Measurements from ENCODE around the gene KRTAP10-3.

KRTAP10-3 gene

DNA sequence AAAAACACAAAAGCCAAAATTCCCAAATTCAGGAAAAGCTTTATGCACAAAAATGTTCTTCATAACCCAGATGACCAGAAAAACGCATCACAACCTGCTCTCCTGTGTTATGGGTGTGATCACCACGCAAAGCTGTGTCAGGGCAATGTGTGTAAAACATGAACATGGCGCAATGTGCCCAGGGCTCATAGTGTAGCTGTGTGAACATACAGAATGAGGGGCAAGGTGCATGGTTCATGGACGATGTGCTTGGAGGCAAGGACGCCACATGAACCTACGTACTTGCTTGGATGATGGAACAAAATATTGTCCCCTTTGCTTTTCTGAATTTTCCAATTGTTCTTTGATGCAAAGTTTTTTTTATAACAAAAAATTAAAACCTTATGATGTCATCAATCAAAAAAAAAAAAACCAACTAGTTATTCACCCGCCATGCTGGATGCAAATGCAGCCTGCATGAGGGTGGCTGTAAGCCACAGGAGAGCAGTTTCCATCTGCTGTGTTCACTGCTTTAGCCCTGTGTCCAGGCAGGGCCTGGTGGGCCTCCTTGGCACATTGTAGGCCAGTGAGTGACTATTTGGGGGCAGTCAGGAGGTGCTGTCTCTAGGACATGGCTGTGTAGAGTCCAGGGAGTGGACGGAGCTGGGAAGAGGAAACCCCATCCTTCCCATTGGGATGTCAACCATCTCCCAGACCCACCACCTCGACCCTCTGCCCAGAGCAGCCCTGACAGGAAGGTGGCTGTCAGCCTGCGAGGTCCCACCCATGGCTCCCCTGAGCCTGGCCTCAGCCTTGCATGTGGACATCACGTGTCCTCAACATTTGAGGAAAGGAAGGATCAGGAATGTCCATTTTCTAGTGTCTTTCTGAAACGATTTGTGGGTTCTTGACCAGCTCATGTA lies 32.2 kb downstream of the KRTAP10-3 start:
- no peaks in the 10 kb centered on the region for H3K4me1 ChIP-seq (ENCODE audit: control insufficient read depth in 2 of 2, insufficient read depth in 1 of 2, low read depth in 1 of 2, low read length in 2 of 2)
- H2BK120ac ChIP-seq (ENCODE audit: low read depth, low read length), result no peak overlapping the region
- peaks cover 0 to 7% (median 0%) of the 10 kb centered on the region in 3 experiments for H3K27me3 ChIP-seq (ENCODE audit: control insufficient read depth in 3 of 3, insufficient read depth in 3 of 3, low read depth in 1 of 3, low read length in 3 of 3)
- H3K4me2 ChIP-seq (ENCODE audit: insufficient read depth, low read length, poor library complexity, severe bottlenecking), result no peak overlapping the region
- no peak overlapping the region for H3K4me3 ChIP-seq (ENCODE audit: low read length in 2 of 2)
- no peak overlapping the region for H3K4ac ChIP-seq (ENCODE audit: low read length)
- H3K27ac ChIP-seq (replicated peaks; ENCODE audit: low read length), result no peak overlapping the region
- H4K8ac ChIP-seq (ENCODE audit: low read depth, low read length), result no peak overlapping the region
- no peaks in the 10 kb centered on the region for H3K36me3 ChIP-seq (replicated peaks in 1 of 2; ENCODE audit: control insufficient read depth in 2 of 2, insufficient read depth in 2 of 2, low read length in 2 of 2)
- H3K14ac ChIP-seq (ENCODE audit: low read length), result no peak overlapping the region
- peak overlapping the region; percentile 1 for H3K18ac ChIP-seq (ENCODE audit: low read length)
- H4K91ac ChIP-seq (ENCODE audit: low read depth, low read length, poor library complexity), result no peak overlapping the region
- peaks cover 0 to 6% of the 10 kb centered on the region in 2 donors for H3K9me3 ChIP-seq (replicated peaks in 1 of 2; ENCODE audit: control insufficient read depth in 2 of 2, insufficient read depth in 1 of 2, low read depth in 1 of 2, low read length in 2 of 2)
- H3K79me1 ChIP-seq (ENCODE audit: low read depth, low read length), result no peaks in the 10 kb centered on the region
- H2AFZ ChIP-seq (ENCODE audit: low read length), result no peak overlapping the region
- no CpG with 5 or more reads among the region's 12 CpGs for WGBS, 2 donors (ENCODE audit: extremely low coverage in 2 of 2, insufficient read length in 2 of 2, insufficient replicate concordance in 1 of 2)
- no peak overlapping the region for H2BK12ac ChIP-seq (ENCODE audit: low read length)
- H2BK5ac ChIP-seq (ENCODE audit: low read length), result no peak overlapping the region
- H3K9ac ChIP-seq (ENCODE audit: low read depth, low read length, poor library complexity), result no peak overlapping the region
- no peak overlapping the region for H2BK15ac ChIP-seq (ENCODE audit: low read length)
- DNase-seq (ENCODE audit: low spot score), result no peak
- no peak overlapping the region for H3K23ac ChIP-seq (ENCODE audit: low read depth, low read length, poor library complexity)
- no peak overlapping the region for H2AK5ac ChIP-seq (ENCODE audit: low read depth, low read length)

DNA sequence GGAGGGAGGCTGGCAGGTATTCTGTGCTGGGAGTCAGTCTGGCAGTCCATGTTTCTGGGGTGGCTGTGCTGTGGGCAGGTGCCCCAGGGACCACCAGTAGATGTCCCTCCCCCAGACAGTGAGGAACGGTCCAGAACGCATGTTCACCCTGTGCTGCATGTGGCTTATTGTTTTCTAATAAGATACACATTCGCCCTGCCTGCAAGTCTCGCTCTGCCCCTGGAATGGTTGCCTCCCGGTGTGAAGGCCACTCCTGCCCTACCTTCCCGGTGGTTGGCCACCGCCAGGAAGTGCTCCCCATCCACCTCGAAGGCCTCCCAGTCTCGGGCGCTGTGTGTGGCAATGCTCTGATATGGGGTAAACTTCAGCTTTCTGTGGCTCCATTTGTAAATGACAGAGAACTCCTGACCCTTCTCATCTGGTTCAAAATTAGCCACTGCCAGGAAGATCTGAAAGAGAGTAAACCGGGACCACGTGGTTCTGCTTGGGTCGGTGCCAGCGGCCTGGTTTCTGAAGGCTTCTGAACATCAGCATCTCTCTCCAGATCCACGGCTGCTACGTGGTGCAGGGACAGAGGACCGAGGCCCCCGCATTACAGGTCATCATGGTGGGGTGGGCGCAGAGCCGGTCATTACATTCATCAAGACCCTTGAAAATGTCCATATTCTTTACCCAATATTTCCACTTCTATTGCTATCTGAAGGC lies 33.1 kb downstream of the KRTAP10-3 start:
- Histone ChIP-seq H3K18ac (ENCODE audit: low read length) (peak overlapping the region; percentile 48), H4K91ac (ENCODE audit: low read depth, low read length, poor library complexity) (no peak overlapping the region), H2BK5ac (ENCODE audit: low read length) (no peak overlapping the region), H3K4ac (ENCODE audit: low read length) (no peak overlapping the region), H3K4me1 (ENCODE audit: control insufficient read depth in 2 of 2, insufficient read depth in 1 of 2, low read depth in 1 of 2, low read length in 2 of 2) (no peaks in the 10 kb centered on the region), H2AFZ (ENCODE audit: low read length) (no peak overlapping the region), H2AK5ac (ENCODE audit: low read depth, low read length) (peak overlapping the region; percentile 30), H3K36me3 (replicated peaks in 1 of 2; ENCODE audit: control insufficient read depth in 2 of 2, insufficient read depth in 2 of 2, low read length in 2 of 2) (no peaks in the 10 kb centered on the region), H4K8ac (ENCODE audit: low read depth, low read length) (peak overlapping the region; percentile 98), H3K14ac (ENCODE audit: low read length) (no peak overlapping the region), H3K4me3 (ENCODE audit: low read length in 2 of 2) (no peak overlapping the region), H3K4me2 (ENCODE audit: insufficient read depth, low read length, poor library complexity, severe bottlenecking) (no peak overlapping the region), H2BK15ac (ENCODE audit: low read length) (peak overlapping the region; percentile 52), H3K23ac (ENCODE audit: low read depth, low read length, poor library complexity) (peak overlapping the region; percentile 14), H2BK120ac (ENCODE audit: low read depth, low read length) (no peak overlapping the region), H3K9ac (ENCODE audit: low read depth, low read length, poor library complexity) (peak overlapping the region; percentile 10), H2BK12ac (ENCODE audit: low read length) (no peak overlapping the region), H3K27me3 (ENCODE audit: control insufficient read depth in 3 of 3, insufficient read depth in 3 of 3, low read depth in 1 of 3, low read length in 3 of 3) (no peaks in the 10 kb centered on the region), H3K27ac (replicated peaks; ENCODE audit: low read length) (no peak overlapping the region), H3K9me3 (replicated peaks in 1 of 2; ENCODE audit: control insufficient read depth in 2 of 2, insufficient read depth in 1 of 2, low read depth in 1 of 2, low read length in 2 of 2) (peaks cover 0 to 6% of the 10 kb centered on the region in 2 donors), H3K79me1 (ENCODE audit: low read depth, low read length) (no peaks in the 10 kb centered on the region)
- WGBS, 2 donors (ENCODE audit: extremely low coverage in 2 of 2, insufficient read length in 2 of 2, insufficient replicate concordance in 1 of 2), result no CpG with 5 or more reads among the region's 20 CpGs
- DNase-seq (ENCODE audit: low spot score), result no peak

GRCh38 chr21:44524414-44525371 lies 33.9 kb downstream of the KRTAP10-3 start:
- WGBS, 2 donors (ENCODE audit: extremely low coverage in 2 of 2, insufficient read length in 2 of 2, insufficient replicate concordance in 1 of 2), result no CpG with 5 or more reads among the region's 2 CpGs
- Histone ChIP-seq H3K18ac (ENCODE audit: low read length) (no peak overlapping the region), H3K4me1 (ENCODE audit: control insufficient read depth in 2 of 2, insufficient read depth in 1 of 2, low read depth in 1 of 2, low read length in 2 of 2) (no peaks in the 10 kb centered on the region), H2BK5ac (ENCODE audit: low read length) (no peak overlapping the region), H3K4me2 (ENCODE audit: insufficient read depth, low read length, poor library complexity, severe bottlenecking) (no peak overlapping the region), H2AK5ac (ENCODE audit: low read depth, low read length) (no peak overlapping the region), H3K79me1 (ENCODE audit: low read depth, low read length) (no peaks in the 10 kb centered on the region), H3K4ac (ENCODE audit: low read length) (no peak overlapping the region), H3K27ac (replicated peaks; ENCODE audit: low read length) (no peak overlapping the region), H2AFZ (ENCODE audit: low read length) (no peak overlapping the region), H3K9me3 (replicated peaks in 1 of 2; ENCODE audit: control insufficient read depth in 2 of 2, insufficient read depth in 1 of 2, low read depth in 1 of 2, low read length in 2 of 2) (peaks cover 0 to 6% of the 10 kb centered on the region in 2 donors), H2BK15ac (ENCODE audit: low read length) (no peak overlapping the region), H3K4me3 (ENCODE audit: low read length in 2 of 2) (peak overlapping the region in 1 of 2 donors; percentile 25), H3K23ac (ENCODE audit: low read depth, low read length, poor library complexity) (no peak overlapping the region), H3K27me3 (ENCODE audit: control insufficient read depth in 3 of 3, insufficient read depth in 3 of 3, low read depth in 1 of 3, low read length in 3 of 3) (no peaks in the 10 kb centered on the region), H3K9ac (ENCODE audit: low read depth, low read length, poor library complexity) (no peak overlapping the region), H3K36me3 (replicated peaks in 1 of 2; ENCODE audit: control insufficient read depth in 2 of 2, insufficient read depth in 2 of 2, low read length in 2 of 2) (no peaks in the 10 kb centered on the region), H4K8ac (ENCODE audit: low read depth, low read length) (no peak overlapping the region), H2BK120ac (ENCODE audit: low read depth, low read length) (no peak overlapping the region), H3K14ac (ENCODE audit: low read length) (no peak overlapping the region), H2BK12ac (ENCODE audit: low read length) (no peak overlapping the region), H4K91ac (ENCODE audit: low read depth, low read length, poor library complexity) (no peak overlapping the region)
- DNase-seq (ENCODE audit: low spot score), result no peak
